Left lung (tissue), 10 donors: Measurements from ENCODE around the gene CFAP70. TPM values are rescaled to one million over a fixed set of nuclear protein-coding genes. Genes with fewer than 3 reads are reported as not detected.
"Not testable (repeated sequence)": the region's sequence is repeated elsewhere in the genome, so short reads cannot be mapped to it uniquely, and the experiment has no call there.

Source experiments
- ATAC-seq: fragments of 200-7000 bp; cut with Tn5 transposase; one replicate; pipeline ENCODE4 v1.9.1; 2020; ENCODE audit warnings: moderate library complexity
- DNase-seq, 4 donors: peaks; one replicate each; pipeline ENCODE4 v3.0.0-alpha.2; 2013 to 2020
- H3K27ac ChIP-seq, 2 donors: fragments of 200-600 bp; sonication (generic) in 1 of 2; one replicate each; pipeline versions ENCODE4 v1.5.0 to v1.8.0; 2020 to 2021
- H3K27me3 ChIP-seq, 2 donors: fragments of 200-600 bp; sonication (generic) in 1 of 2; one replicate each; pipeline versions ENCODE4 v1.5.0 to v1.8.0; 2020 to 2021
- H3K36me3 ChIP-seq, 2 donors: fragments of 200-600 bp; sonication (generic) in 1 of 2; one replicate each; pipeline versions ENCODE4 v1.5.0 to v1.8.0; 2020 to 2021
- H3K4me1 ChIP-seq, 2 donors: fragments of 200-600 bp; one replicate each; pipeline ENCODE4 v1.8.0; 2021
- H3K4me3 ChIP-seq, 2 donors: fragments of 200-600 bp; sonication (generic) in 1 of 2; one replicate each; pipeline versions ENCODE4 v1.5.0 to v1.8.0; 2020 to 2021; ENCODE audit warnings: mild to moderate bottlenecking in 1 of 2
- H3K9me3 ChIP-seq, 2 donors: fragments of 200-600 bp; sonication (generic) in 1 of 2; one replicate each; pipeline versions ENCODE4 v1.5.0 to v1.8.0; 2020 to 2021
- CTCF ChIP-seq, 2 donors: fragments of 200-600 bp; sonication (generic) in 1 of 2; IDR thresholded peaks; one replicate each; pipeline versions ENCODE4 v1.5.0 to v1.8.0; 2021; ENCODE audit warnings: antibody characterized with exemption in 2 of 2
- intact Hi-C, 2 donors: fragments of 100-400 bp; cut with DNase I; formaldehyde crosslinking; loops; one replicate each; pipeline versions ENCODE4 v1.11.2 to v1.14.2; 2022
- polyA plus RNA-seq, 6 donors: library from polyadenylated mRNA; unstranded; fragments of 120-200 nt; gene quantifications; one replicate each; pipeline ENCODE4 v1.2.1, GENCODE V29; 2013; ENCODE audit not compliant: insufficient read length in 6 of 6
- total RNA-seq, 2 donors: library from RNA; stranded (reverse); fragmentation: NEBNext Ultra II Directional; extraction: Animal tissue kit (Norgen Biotek cat#: 25700); gene quantifications; one replicate each; pipeline ENCODE4 v1.2.1, GENCODE V29; 2021
- donor health status: DM: no; HTN: yes; CAD: no.
- donor health status: DM: no; HTN: no; CAD: no.

The CFAP70 gene
- total and polyA plus RNA-seq, 8 donors: 0.87 to 21.8 (median 12.4) TPM

DNA sequence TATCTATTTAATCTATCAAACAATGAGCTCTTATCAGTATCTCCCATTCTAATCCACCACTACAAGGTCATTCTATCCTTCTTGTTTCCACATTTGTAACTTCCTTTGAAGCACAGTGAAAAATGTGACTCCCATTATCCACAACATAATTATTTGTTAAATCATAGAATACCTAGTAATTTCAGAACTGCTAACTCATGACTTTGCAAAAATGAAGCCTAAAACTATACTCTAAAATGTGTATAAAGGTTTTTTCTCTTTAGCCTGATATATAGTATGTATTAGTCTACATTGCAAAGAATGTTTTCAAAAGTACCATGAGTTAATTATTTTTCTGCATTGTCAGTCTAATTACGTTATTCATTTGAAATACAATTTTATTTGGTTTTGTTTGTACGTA lies 94.2 kb downstream of the CFAP70 start:
- Histone ChIP-seq H3K4me3 (no peak overlapping the region), H3K36me3 (no peaks in the 10 kb centered on the region), H3K9me3 (peaks cover 0 to 3% of the 10 kb centered on the region in 2 donors), H3K4me1 (no peaks in the 10 kb centered on the region), H3K27me3 (no peaks in the 10 kb centered on the region), H3K27ac (no peak overlapping the region)
- intact Hi-C loops: no loop called here
- DNase-seq (no peak), ATAC-seq (no peak)
- no peak for TF ChIP-seq CTCF (IDR thresholded peaks at IDR 0.05)

DNA sequence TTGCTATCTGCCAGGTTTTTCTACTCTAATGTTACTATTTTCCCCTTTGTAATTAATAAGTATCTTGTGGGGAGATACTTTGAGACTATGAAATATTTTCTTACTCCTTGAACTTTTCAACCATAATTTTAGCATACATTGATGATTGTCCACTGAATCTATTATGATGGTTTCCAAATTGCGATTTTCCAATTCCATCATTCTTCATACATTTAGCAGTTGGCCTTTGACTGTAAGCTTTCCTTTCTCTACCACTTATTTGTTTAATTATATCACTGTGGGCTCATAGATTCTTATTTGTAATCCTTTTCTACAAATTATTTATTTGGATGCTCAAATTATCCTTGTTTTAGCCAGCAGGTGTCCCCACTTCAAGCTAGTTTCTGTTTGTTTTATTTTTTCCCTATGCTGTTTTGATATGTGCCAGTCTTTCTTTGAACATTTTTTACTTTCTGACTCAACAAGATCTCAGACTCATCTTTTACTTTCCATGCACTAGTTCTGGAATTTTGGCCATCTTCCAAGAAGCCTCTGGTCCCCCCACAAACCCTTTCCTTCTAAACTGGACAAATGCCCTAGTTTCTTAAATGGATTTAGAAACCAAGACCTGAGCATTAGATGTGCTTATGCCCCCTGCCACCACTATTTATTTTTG lies 94.8 kb downstream of the CFAP70 start:
- Histone ChIP-seq H3K9me3 (peaks cover 0 to 7% of the 10 kb centered on the region in 2 donors), H3K27ac (no peak overlapping the region), H3K4me3 (no peak overlapping the region), H3K4me1 (no peaks in the 10 kb centered on the region), H3K27me3 (no peaks in the 10 kb centered on the region), H3K36me3 (no peaks in the 10 kb centered on the region)
- no peak for DNase-seq
- intact Hi-C loops: no loop called here
- no peak for ATAC-seq
- TF ChIP-seq CTCF (IDR thresholded peaks at IDR 0.05): peak in 1 of 2 donors; percentile 28

DNA sequence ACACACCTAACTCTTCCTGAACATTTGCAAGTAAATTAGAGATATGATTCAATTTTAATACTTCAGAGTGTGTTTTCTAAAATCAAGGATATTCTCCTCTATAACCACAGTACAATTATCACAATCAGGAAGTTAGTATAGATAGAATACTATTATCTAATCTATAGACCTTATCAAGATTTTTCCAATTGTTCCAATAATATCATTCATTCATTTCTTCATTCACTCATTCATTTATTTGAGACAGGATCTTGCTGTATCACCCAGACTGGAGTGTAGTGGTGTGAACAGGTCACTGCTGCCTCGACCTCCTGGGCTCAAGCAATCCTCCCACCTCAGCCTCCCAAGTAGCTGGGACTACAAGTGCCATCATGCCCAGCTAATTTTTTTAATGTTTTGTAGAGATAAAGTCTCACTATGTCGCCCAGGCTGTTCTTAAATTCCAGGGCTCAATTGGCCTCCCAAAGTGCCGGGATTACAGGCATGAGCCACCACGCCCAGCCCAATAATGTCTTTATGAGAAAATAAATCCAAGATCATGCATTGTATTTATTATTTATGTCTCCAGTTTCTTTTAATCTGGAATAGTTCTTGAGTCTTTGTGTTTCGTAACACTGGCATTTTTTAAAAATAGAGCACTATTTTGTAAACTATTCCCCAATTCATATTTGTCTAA lies 95.6 kb downstream of the CFAP70 start:
- H3K27me3 ChIP-seq: no peaks in the 10 kb centered on the region
- H3K36me3 ChIP-seq: no peaks in the 10 kb centered on the region
- intact Hi-C loops: no loop called here
- DNase-seq: no peak
- no peaks in the 10 kb centered on the region for H3K4me1 ChIP-seq
- no peak overlapping the region for H3K27ac ChIP-seq
- TF ChIP-seq CTCF (IDR thresholded peaks at IDR 0.05): no peak
- H3K4me3 ChIP-seq: no peak overlapping the region
- peaks cover 0 to 11% of the 10 kb centered on the region in 2 donors for H3K9me3 ChIP-seq
- no peak for ATAC-seq

DNA sequence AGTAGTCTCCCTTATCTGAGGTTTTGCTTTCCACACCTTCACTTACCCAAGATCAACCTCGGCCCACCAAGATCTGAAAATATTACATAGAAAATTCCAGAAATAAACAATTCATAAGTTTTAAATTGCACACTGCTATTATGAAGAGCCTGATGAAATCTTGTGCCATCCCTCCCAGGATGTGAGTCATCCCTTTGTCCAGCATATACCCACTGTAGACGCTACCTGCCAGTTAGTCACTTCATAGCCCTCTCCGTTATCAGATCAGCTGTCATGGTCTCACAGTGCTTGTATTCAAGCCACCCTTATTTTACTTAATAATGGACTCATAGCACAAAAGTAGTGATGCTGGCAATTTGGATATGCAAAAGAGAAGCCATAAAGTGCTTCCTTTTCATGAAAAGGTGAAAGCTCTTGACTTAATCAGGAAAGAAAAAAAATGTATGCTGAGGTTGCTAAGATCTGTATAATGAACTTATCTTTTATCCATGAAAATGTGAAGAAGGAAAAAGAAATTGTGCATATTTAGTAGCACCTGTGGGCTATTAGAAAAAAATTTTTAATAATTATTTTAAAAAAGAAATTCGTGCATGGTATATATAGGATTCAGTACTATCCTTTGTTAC lies 96.4 kb downstream of the CFAP70 start:
- Histone ChIP-seq H3K9me3 (peaks cover 0 to 11% of the 10 kb centered on the region in 2 donors), H3K4me1 (no peaks in the 10 kb centered on the region), H3K27ac (no peak overlapping the region), H3K4me3 (no peak overlapping the region), H3K36me3 (no peaks in the 10 kb centered on the region), H3K27me3 (no peaks in the 10 kb centered on the region)
- ATAC-seq (no peak), DNase-seq (no peak)
- intact Hi-C loops: no loop called here
- TF ChIP-seq CTCF (IDR thresholded peaks at IDR 0.05): no peak

DNA sequence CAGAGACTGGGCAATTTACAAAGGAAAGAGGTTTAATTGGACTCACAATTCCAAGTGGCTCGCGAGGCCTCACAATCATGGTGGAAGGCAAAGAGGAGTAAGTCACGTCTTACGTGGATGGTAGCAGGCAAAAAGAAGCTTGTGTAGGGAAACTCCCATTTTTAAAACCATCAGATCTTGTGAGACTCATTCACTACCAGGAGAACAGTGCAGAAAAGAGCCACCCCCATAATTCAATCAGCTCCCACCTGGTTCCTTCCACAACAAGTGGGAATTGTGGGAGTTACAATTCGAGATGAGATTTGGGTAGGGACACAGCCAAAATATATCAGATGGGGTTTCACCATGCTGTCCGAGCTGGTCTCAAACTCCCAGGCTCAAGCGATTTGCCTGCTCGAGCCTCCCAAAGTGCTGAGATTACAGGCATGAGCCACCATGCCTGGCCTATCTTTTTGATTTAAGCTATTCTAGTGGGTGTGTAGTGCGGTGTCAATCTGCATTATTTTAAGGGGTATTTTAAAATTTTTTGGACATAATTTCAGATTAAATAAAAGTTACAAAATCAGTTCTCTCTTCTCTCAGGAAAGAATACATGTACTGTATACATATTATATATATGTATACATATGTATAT lies 97.2 kb downstream of the CFAP70 start:
- TF ChIP-seq CTCF (IDR thresholded peaks at IDR 0.05): no peak
- Histone ChIP-seq H3K9me3 (peaks cover 0 to 11% of the 10 kb centered on the region in 2 donors), H3K27me3 (no peaks in the 10 kb centered on the region), H3K4me1 (no peaks in the 10 kb centered on the region), H3K36me3 (no peaks in the 10 kb centered on the region), H3K27ac (no peak overlapping the region), H3K4me3 (no peak overlapping the region)
- DNase-seq (no peak), ATAC-seq (no peak)
- intact Hi-C loops: no loop called here

GRCh38 chr10:73258612-73259011 lies 100.1 kb downstream of the CFAP70 start:
- H3K27me3 ChIP-seq, H3K27ac ChIP-seq, H3K4me1 ChIP-seq, ATAC-seq, H3K4me3 ChIP-seq, DNase-seq, intact Hi-C loops, H3K36me3 ChIP-seq: not testable (repeated sequence)
- peaks cover 0 to 11% of the 10 kb centered on the region in 2 donors for H3K9me3 ChIP-seq
